ENCODE results near the gene CPN2.

CPN2 gene

GRCh38 chr3:194350726-194351071, 429 bp downstream of the CPN2 start:
- DNase-seq, result no peak

GRCh38 chr3:194348354-194348753, 2.8 kb downstream of the CPN2 start:
- DNase-seq, result no peak

- no peak for DNase-seq
Observed at GRCh38 chr3:194346621-194347020, 4.5 kb downstream of the CPN2 start.

GRCh38 chr3:194346035-194346434, 5.1 kb downstream of the CPN2 start:
- no peak for DNase-seq

DNA sequence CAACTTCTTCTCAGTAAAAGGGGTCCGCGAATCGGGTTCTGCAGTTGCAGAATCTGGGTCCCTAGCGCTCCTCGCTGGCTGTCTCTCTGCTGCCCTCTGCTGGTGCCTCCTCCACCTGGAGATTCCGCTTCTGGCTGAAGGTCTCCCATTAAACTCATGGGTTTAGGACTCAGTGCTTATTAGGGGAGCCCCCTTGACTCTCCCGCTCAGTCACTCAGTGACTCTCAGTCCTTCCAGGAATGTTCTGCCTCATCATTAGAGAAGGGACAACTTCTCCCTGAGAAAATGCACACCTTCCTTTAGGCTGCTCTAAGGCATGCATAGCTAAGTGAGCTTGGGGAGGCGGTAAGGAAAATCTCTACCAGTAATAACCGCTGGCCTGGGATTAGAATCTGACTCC, 7.1 kb downstream of the CPN2 start:
- peak; percentile 81 for DNase-seq

DNA sequence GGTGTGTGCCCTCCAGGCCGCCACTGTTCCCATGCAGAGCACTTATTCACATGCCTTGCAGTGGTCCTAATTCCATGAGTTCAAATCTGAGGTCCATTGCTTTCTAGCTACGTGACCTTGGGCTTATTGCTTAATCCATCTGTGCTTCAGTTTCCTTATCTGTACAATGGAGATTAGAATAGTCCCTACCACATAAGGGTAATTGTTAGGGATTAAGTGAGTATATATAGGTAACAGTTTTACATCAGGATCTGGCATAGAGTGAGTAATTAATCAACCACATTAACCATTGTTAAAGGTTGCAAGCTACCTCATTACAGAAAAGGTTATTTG, 7.6 kb downstream of the CPN2 start:
- DNase-seq, result no peak

GRCh38 chr3:194342861-194343560, 8.1 kb downstream of the CPN2 start:
- DNase-seq, result no peak

GRCh38 chr3:194340757-194341400, 10.2 kb downstream of the CPN2 start:
- no peak for DNase-seq

DNA sequence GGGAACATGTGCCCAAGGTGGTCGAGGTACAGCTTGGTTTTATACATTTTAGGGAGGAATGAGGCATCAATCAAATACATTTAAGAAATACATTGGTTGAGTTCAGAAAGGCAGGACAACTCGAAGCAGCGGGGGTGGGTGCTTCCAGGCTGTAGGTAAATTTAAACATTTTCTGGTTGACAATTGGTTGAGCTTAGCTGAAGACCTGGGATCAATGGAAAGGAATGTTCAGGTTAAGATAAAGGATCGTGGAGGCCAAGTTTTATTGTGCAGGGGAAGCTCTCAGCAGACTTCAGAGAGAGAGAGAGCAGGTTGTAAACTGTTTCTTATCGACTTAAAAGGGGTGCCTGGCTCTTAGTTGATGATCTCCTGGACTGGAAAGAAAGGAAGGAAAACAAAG, 11.3 kb downstream of the CPN2 start:
- DNase-seq, result no peak

DNA sequence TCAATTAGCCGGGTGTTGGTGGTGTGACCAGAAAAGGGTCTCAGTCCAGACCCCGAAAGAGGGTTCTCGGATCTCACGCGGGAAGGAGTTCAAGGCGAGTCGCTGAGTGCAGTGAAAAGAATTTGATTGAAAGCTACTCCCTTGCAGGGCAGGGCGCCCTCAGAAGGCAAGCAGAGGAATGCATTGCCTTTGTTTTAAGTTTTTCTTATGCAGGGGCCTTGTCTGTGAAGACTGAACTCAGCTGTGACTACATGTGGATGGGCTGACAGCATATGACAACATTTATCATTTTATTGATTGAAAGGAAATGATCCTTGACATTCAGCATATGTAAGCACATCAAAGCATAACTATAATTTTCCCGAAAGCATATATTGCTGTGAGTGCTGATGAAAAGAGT, 11.8 kb downstream of the CPN2 start:
- DNase-seq, result no peak

DNA sequence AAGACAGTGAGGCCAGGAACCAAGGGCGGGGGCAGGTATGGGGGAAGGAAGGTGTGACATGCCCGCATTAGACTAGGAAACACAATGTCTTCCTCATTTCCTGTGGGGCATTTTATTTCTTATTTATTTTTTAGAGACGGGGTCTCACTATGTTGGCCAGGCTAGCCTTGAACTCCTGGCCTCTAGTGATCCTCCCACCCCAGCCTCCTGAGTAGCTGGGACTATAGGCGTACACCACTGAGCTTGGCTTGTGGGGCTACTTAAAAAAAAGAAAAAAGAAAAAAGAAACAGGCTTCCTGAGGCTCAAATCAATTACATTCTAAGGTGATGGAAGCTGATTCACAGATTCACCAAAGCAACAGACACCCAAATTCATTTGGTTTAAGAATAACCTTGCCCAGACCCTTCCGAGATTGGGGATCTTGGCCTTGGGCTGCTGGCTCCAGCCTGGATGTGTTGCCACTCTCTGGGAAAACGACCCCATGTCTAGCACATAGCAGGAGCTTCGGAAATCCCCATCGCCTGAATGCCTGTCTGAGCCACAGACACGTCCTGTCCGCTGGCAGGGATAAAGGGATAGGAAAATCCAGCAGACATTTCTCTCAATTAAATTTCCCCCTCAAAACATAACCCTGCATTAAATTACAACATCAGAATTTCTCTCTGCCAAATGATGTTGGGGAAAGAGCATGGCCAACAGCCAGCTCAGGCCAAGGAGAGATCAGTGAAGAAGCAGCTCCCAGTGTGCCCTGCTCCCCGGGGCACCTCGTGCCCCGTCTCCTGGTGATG, 13.0 kb downstream of the CPN2 start:
- DNase-seq, result no peak

DNA sequence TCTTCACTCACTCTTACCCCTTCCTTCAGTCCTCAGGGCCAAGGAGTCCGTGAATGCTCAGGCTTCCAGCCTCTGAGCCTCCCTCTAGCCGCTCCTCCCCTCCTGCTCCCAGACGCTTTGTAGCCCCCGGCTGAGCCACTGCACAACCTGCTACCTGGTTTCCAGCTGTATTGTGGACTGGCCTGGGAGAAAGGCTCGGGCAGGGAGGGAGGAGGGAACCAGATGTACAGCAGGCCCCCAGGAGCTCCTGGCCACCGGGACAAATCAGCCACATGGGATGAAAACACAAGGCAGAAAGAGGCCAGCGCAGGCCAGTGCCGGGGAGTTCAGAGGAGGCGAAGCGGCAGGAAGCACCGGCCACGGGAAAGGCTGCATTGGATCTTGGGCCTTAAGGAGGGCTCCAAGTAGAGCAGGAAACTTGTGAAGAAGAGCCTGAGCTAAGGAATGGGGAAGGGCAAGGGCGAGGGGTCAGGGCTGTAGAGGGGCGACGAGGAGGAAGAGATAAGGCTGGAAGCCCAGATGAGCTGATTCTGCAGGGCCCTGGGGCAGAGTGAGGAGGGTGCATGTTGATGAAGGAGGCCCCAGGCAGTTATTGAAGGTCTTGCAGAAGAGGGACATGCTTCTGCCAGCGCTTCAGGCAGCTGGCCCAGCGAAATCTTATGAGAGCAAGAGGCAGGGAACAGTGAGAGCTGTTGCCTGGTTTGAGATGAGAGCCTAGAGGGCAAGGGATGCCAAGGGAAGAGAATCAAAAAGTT, 14.3 kb downstream of the CPN2 start:
- DNase-seq, result no peak

DNA sequence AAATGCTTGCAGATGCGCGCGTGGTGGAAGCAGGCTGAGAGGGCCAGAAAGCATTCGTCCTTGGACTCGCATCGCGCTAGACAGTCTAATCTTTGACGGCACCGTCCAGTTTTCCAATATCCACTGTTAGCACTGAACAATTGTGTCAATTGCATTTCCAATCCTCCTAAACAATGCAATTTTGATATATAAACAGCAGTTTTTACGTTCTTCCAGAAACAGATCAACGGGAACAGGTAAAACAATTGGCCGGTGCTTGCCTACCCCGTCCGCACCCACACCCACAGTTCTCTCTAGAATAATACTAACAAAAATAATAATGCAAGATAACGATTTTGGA, 17.2 kb downstream of the CPN2 start:
- DNase-seq, result no peak

GRCh38 chr3:194333212-194333980, 17.7 kb downstream of the CPN2 start:
- peak; percentile 94 for DNase-seq

GRCh38 chr3:194332858-194333211, 18.3 kb downstream of the CPN2 start:
- no peak for DNase-seq

- no peak for DNase-seq
Observed at GRCh38 chr3:194330579-194330978, 20.5 kb downstream of the CPN2 start.

DNA sequence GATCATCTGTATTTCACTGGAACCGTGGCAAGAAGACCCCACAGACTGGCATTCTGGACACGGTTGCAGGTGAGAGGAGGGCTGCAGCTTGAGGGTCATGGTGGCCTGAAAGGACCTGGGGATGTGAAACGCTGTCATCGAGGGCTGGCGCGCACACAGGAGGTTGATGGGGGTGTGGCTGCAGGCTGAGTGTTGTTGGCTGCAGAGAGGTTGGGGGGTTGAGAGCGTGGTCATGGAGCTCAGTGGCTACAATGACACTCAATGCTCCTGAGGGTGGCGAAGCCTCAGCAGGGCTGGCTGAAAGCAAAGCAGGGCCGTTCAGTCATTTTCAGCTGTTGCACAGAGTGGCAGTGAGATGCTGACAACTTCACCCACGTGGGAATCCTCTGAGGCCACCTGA, 21.0 kb downstream of the CPN2 start:
- no peak for DNase-seq

DNA sequence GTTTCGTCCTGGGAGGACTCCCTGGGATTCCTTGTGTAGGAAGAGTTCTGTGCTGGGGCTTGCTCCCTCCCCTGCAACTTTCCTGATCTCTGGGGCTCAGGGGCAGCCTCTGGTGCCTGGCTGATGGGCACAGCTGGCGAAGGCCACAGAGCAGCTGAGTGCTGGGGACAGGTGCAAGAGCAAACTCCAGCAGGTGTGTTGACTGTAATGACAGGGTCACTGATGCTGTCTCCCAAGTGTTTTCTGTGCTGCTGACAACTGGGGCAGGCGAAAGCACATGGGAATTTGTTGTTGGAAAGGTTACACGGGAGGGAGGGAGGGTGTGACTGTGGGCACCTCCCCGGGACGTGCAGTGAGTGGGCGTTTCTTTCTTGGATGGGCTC, 21.6 kb downstream of the CPN2 start:
- no peak for DNase-seq

DNA sequence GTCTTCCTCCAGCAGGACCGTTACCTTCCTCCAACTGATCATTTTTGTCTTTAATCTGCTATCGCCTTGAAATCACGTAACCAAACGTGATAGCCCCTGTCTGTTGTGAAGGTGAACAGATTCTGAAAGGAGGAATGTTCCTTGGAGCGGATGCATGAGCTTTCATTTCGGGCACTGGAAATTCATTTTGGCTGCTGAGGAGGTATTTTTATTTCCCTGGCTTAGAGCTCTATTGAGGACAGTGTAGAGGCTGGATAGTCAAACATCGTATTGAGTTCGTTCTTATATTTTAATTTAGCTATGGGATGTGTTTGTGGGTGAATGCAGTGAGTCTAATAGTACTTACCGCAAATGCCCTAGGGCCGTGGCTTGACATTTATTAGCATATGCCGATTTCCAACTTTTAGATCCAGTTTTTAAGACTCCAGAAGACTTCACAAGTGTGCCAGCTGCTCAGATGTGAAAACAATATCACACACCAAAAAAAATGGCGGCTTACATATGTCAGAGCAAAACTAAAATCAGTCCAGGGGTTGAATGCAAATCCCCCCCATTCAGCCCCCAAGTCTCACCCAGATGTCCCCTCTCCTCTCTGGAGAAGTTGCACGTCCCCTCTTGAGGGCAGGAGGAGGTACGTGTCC, 22.1 kb downstream of the CPN2 start:
- DNase-seq, result no peak

DNA sequence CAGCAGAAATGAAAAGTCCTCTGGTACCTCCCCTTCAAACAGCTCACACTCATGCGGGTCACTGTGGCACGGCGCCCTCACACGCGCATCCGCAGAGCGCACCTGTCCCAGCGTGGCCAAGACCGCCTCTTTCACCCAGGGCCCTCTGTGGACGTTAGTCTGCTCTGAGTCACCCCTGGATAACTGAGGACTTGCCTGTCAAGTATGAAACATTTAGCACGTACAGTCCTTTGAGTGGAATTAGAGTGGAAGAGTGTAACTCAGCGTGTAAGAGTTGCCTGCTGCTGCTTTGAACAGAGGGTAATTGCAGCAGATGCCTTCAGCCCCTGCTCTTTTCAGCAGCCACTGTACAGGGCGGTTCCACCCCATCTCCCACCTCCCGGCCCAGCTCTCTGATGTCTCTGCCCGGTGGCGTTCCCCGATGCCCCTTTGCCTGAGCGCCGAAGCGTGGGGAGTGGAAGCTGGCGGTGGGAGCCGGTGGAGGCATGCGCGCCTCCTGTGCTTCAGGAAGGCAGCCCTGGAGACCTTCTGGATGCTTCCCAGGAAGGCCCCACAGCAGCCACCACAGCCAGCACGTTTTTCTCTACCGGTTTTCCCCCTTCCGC, 23.0 kb downstream of the CPN2 start:
- DNase-seq, result no peak

DNA sequence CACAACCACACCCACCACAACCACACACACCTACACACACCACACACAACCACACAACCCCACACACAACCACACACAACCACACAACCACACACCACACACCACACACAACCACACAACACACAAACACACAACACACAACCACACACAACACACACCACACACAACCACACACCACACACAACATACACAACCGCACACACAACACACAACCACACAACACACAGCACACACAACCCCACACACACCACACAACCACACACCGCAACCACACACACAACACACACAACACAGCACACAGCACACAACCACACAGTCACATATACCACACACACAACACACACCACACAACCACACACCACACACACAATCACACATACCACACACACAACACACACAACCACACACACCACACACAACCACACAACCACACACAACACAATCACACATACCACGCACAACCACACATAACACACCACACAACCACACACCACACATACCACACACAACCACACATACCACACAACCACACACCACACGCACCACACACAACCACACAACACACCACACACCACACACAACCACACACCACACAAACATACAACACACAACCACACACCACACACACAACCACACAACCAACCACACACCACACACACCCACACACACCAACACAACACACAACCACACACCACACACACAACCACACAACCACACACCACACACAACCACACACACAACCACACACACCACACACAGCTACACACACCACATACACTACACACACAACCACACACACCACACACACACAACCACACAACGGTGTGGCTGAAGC, 23.7 kb downstream of the CPN2 start:
- no peak for DNase-seq

DNA sequence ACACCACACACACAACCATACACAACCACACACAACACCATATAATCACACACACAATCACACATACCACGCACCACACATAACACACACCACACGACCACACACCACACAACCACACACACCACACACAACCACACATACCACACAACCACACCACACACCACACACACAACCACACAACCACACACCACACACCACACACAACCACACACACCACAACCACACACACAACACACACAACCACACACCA, 24.2 kb downstream of the CPN2 start:
- DNase-seq, result no peak
